GM18907 (cell line): Measurements from ENCODE around the gene TJP1.
"Not testable (repeated sequence)": the region's sequence is repeated elsewhere in the genome, so short reads cannot be mapped to it uniquely, and the experiment has no call there.

Experiments
- ATAC-seq: cut with Tn5 transposase; IDR thresholded peaks from one replicate; pipeline ENCODE4 v1.9.1; 2021; ENCODE audit warnings: mild to moderate bottlenecking, moderate library complexity; ENCODE audit not compliant: unreplicated experiment

The TJP1 gene

DNA sequence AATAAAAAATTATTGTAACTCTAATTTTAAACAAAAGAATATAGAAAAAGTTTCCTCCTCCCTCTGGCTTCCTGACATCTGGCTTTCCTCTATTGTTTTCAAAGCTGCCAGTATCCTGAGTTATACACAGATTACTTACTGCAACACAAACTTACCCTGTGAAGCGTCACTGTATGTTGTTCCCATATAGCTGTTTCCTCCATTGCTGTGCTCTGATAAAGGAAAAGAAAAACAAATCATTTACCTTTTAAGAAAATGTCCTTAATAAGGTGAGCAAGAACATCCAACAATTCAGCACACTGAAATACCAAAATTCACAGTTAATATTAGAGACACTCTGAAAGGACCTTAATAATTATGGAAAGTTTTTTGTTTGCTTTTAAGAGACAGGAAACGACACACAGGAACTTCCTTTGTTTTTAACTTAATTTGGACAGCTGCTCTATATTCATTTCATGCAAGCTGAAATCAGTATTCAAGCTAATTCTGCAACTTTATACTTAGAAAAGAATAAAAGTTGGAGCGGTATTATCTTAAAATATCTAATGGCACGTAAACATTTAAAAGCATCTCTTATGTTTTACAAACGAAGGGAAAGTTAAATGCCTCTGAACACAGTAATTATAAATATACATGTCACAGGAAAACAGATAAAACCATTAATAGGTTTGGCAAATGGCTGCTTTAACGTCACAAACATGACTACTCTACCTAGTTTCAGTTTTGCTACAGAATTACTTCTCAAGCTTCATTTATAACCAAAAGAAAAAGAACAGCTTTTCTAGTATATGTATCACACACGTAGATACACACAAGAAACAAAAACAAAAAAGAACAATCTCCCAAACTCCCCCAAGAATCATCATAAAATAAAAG is 21.5 kb downstream of the TJP1 start:
- ATAC-seq = no peak

DNA sequence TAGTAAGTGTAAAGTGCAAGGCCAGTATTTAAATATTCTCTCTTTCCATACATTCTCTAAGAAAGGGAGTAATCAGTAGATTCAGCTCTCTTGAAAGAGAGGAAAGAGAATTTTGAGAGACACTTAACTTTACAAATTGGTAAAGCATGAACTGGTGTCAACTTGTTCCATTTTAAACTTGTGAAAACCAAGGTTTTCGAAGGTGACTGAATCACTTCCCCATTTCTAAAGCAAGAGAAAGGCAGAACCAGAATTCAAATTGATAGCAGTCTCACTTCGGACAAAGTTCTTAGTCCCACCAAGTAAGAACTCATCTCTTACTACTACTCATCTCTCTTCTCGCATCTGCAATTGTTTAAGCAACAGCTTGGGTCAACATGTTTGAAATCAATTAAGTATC is 22.4 kb downstream of the TJP1 start:
- no peak for ATAC-seq

DNA sequence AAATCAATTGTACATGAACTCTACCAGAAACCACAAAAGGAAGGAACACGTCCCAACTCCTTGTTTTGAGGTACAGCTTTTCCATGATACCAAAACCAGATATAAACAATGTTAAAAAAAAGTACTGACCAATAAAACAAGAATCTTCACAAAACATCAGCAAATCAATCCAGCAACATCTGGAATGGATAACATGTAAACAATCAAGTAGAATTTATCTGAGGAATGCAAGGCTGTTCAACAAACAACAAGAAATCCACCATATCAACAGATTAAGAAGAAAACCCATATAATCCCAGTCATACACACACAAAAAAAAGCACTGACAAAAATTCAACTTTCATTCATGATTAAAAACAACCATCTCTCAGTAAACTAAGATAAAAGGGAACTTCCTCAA is 26.7 kb downstream of the TJP1 start:
- no peak for ATAC-seq

DNA sequence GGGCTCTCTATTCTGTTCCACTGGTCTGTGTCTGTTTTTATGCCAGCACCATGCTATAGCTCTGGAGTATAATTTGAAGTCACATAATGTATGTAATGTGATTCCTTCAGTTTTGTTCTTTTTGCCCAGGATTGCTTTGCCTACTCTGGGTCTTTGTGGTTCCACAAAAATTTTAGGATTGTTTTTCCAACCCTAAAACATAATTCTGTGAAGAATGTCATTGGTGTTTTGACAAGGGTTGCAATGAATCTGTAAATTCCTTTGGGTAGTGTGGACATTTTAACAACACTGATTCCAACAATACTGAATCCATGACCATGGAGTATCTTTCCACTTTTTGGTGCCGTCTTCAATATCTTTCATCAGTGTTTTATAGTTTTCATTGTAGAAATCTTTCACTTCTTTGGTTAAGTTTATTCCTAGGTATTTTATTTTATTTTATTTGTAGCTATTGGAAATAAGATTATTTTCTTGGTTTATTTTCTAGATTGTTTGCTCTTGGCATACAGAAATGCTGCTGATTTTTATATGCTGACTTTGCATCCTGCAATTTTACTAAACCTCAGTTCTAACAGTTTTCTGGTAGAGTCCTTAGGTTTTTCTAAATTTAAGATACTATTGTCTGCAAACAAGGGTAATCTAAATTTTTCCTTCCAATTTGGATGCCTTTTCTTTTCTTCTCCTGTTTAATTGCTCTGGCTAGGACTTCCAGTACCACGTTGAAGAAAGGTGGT is 29.7 kb downstream of the TJP1 start:
- no peak for ATAC-seq

DNA sequence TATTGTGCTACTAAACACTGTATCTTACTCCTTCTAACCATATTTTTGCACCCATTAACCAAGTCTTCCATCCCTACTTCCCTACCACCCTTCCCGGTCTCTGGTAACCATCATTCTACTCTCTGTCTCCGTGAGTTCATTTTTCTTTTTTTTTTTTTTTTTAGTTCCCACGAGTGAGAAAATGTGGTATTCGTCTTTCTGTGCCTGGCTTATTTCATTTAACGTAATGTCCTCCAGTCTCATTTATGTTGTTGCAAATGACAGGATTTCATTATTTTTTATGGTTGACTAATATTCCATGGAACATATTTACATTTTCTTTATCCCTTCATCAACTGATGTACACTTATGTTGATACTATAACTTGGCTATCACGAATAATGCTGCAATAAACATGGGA is 31.7 kb downstream of the TJP1 start:
- no peak for ATAC-seq

DNA sequence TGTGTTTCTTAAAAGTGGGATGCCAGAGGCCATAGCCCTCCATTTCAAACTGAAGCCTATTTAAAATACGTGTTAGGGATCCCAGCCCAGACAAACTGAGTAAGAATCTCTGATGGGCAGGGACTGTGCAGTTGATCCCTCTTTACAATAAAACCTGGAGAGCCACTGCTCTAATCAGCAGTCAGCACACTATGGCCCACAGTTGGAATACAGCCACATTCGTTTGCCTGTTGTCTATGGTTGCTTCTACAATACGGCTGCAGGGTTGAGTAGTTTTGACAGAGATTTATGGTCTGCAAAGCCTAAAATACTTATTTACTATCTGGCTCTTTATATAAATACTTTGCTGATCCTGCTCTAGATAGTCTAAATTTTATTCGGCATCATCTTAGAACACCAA is 32.4 kb downstream of the TJP1 start:
- no peak for ATAC-seq

DNA sequence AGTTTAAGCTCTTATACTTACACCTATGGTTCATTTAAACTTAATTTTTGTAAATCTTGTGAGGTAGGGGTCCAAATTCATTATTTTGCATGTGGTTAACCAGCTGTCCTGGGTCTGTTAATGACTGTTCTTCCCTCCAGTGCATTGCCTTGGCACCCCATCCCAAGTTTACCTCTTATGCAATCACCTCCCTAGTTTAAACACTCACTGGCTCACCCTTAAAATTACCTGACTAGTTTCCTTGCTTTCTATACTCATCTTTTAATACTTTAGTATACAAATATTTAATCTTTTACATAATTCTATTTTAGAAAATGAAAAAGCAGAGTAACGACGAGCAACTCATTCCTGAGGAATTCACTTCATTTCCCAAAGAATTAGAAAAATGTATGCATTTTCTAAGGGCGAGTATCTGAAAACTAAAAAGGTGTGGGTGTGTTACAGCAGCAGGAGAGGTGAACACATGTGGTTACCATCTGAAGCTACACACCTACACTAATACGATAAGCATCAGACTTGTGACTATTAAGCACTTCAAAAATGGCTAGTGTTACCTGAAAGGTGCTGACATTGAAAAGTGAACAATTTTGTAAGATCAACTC is 33.7 kb downstream of the TJP1 start:
- no peak for ATAC-seq

DNA sequence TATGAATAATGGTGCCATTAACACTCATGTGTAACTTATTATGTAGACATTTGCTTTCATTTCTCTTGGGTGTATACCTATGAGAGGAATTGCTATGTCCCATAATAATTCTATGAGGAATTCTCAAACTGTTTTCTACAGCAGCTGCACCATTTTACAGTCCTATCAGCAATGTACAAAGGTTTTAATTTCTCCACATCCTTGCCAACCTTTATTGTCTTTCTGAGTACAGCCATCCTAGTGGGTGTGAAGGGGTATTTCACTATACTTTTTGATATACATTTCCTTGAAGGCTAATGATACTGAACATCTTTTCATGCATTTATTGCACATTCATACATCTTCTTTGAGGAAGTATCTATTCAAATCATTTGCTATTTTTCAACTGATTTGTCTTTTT is 34.5 kb downstream of the TJP1 start:
- ATAC-seq = no peak

DNA sequence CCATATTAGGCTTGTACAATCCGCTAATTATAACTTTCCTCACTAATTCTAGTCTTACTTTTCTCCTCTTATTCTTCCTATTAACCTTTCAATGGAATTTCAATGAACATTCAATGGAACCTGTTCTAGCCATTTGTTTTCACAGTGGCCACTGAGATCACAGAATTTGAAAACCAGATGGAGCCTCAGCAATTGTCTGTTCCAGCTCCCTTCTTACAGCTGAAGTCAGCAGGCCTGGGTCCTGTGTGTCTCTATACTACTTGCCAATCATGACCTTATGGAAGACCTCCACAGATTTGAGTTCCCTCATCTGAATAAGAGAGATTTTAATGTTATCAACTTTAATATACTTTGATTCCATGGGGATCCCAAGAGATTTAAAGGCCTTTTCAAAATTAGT is 36.6 kb downstream of the TJP1 start:
- no peak for ATAC-seq

DNA sequence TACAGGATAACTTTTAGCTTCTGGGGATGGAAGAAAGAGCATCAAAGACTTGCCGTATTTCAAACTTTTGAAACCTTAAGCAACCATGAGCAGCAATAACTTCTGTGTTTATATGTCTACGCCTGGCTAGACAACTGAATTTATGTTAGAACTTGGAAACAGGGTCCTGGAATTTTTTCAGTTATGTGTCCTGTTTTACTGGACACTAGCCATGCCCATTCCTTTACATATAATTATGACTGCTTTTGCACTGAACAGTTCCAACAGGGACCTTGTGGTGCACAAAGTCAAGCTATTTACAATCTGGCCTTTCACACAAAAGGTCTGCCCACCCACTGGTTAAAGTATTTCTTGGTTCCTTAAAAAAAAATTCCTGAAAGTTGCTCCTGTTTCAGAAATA is 37.1 kb downstream of the TJP1 start:
- ATAC-seq = no peak

DNA sequence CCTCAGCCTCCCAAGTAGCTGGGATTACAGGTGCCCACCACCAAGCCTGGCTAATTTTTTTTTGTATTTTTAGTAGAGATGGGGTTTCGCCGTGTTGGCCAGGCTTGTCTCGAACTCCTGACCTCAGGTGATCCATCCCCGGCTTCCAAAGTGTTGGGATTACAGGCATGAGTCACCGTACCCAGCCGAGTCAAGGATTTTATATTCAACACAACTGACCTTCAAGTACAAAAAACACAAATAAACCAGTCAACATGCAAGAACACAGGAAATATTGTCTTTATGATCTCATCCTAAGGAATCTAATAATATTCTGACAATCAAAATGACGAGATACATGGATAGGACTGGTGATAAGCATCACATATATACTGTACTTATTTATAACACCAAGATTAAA is 37.9 kb downstream of the TJP1 start:
- ATAC-seq = no peak

DNA sequence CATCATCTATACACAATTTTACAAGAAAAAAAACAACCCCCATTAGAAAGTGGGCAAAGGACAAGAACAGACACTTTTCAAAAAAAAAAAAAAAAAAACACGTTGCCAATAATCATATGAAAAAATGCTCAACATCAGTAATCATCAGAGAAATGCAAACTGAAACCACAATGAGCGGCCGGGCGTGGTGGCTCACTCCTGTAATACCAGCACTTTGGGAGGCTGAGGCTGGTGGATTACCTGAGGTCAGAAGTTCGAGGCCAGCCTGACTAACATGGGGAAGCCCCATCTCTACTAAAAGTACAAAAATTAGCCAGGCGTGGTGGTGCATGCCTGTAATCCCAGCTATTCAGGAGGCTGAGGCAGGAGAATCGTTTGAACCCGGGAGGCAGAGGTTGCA is 39.5 kb downstream of the TJP1 start:
- not testable (repeated sequence) for ATAC-seq

DNA sequence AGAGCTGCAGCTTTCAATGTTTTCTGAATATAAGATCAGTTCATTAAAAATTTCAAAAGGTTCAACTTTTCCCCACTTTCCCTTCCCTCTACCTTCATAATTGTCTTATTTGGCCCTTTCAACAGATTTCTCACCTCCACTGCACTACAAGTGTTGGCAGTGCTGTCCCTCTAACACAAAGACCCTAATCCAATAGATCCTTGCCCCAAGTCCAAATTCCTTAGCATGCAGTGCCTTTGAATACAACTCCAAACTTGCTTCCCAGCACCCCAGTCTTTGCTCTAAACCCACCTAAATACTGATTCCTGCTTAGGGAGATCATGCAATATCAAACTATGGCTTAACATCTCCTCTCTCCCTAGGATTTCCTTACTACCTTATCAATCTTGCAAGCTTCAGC is 43.9 kb downstream of the TJP1 start:
- no peak for ATAC-seq

DNA sequence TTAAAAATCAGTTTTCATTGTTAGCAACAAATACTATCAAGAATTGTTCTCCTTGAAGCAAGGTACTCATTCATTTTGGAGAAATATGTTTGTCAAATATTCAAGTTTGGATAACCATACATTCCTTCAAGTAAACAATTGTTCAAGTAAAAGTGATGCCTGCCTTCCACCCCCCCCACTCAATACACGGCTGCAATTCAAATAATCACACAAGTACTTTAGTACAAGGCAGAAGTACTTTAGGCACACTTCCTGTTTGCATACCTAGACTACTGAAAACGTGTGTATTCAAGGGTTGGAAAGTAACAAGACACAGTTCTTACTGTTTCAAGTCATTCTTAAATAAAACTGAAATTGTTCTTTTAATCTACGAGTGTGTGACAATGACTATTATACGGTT is 45.4 kb downstream of the TJP1 start:
- ATAC-seq = no peak

DNA sequence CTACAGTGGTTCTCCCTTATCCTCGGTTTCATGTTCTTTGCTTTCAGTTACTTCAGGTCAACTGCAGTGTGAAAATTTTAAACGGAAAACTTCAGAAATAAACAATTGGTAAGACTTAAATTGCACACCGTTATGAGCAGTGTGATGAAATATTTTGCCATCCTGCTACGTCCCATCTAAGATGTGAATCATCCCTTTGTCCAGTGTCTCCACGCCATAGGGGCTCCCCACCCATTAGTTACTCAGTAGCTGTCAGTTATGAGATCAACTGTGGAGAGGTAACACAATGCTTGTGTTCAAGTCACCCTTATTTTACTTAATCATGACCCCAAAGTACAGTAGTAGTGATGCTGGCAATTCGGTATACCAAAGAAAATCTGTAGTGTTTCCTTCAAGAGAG is 47.4 kb downstream of the TJP1 start:
- ATAC-seq = no peak

DNA sequence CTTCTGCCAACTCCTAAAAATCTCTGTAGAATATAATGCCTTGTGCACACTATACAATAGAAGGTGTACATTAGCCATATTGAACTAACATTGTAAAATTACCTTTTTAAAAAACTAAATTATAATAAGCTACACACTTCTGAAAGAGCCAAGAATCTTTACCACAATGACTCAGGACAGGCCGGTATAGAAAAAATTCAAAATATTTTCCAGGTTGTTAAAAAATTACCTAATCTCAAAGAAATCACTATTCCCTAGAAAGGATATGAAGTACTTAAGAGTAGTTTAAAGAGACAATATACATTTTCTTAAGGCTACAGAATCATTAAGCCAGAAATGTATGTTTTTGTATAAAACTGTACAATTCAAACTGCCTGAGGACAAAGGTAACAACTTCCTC is 48.5 kb downstream of the TJP1 start:
- ATAC-seq = no peak

DNA sequence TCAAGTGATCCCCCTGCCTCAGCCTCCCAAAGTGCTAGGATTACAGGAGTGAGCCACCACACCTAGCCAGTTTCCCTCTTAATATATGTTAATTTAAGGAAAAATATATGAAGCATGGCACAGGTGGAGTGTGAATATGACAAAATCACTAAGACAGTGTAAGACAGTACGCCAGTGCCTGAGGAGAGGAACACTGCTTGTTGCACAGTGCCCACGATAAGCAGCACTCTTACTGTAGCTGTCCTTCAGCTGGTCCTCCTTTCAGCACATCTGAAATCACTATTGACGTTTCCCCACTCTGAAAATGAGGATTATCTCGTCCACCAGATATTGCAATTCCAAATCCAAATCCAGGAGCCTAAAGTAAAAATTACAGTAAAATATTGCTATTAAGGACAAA is 49.3 kb downstream of the TJP1 start:
- no peak for ATAC-seq

DNA sequence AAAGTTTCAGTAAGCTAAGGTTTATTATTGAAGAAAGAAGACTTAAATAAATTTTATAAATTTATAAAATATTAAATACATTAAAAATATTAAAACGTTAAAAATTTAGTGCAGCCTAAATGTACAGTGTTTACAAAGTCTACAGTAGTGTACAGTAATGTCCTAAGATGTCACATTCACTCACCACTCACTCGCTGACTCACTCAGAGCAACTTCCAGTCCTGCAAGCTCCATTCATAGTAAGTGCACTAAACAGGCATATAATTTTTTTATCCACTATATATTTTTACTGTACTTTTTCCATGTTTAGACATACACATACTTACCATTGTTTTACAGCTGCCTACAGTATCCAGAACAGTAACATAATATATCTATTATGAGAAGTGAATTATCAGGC is 51.5 kb downstream of the TJP1 start:
- ATAC-seq = no peak

DNA sequence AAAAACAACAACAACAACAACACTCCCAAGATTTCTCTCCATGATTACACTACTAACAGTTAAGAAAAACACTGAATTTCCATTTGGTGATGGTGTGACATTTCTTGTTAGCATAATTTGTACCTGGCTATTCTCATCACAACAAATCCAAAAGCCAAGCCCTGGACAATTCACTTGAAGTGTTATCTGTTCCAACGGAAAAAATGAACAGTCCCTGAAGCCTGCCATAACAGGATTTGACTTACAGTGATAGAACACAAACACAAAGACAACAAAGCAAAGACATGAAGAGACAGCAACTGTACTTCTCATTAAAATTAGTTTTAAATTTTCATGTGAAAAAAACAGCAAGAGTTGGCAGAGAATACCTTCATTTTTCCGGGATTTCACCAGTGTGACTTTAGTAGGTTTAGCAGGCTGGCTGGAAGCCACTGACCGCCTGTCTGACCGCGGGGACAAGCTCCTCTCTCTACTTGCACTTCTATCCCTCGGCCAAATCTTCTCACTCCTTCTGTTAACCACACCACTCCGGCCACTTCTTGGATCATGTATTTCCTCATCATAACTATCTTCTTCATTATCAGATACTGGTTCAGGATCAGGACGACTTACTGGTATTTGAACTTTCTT is 56.3 kb downstream of the TJP1 start:
- ATAC-seq = no peak

DNA sequence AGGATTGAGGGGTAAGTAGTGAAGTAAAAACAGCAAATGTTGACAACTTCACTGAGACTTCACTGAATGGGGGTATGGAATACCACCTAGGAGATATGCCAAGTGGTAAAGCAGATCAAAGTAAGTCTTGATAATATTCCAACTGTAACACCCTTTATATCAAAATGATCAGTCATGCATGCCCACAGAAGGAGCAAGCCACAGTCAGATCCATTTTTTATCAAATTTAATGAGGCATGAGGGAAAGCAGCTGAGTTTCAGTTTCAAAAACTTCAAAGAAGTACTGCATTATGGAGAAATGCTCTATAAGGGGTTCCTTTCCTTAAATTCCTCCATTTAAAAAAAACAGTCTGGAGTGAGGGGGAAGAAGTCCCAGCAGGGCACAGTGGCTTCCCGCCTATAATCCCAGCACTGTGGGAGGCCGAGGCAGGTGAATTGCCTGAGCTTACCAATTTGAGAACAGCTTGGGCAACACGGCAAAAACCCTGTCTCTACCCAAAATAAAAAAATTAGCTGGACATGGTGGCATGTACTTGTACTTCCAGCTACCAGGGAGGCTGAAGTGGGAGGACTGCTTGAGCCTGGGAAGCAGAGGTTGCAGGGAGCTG is 56.9 kb downstream of the TJP1 start:
- ATAC-seq = no peak

DNA sequence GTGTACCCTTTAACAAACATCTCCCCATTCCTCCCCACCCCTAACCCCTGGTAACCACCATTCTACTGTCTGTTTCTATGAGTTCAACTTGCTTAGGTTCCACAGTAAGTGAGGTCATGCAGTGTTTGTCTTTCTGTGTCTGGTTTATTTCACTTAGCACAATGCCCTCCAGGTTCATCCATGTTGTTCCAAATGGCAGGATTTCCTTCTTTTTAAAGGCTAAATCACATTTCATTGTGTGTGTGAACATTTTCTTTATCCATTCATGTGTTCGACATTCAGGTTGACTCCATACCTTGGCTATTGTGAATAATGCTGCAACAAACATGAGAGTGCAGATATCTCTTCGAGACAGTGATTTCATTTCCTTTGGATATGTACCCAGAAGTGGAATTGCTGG is 62.7 kb downstream of the TJP1 start:
- ATAC-seq = no peak
